ENCODE data around the gene CETP. TPM values are rescaled to one million over a fixed set of nuclear protein-coding genes. Genes with fewer than 3 reads are reported as not detected.
"Not testable (repeated sequence)": the region's sequence is repeated elsewhere in the genome, so short reads cannot be mapped to it uniquely, and the experiment has no call there.

Gene CETP
- total and polyA plus RNA-seq, 5 experiments from 2014 or later, result 0.20 to 0.27 (median 0.21) TPM; not detected in 2

DNA sequence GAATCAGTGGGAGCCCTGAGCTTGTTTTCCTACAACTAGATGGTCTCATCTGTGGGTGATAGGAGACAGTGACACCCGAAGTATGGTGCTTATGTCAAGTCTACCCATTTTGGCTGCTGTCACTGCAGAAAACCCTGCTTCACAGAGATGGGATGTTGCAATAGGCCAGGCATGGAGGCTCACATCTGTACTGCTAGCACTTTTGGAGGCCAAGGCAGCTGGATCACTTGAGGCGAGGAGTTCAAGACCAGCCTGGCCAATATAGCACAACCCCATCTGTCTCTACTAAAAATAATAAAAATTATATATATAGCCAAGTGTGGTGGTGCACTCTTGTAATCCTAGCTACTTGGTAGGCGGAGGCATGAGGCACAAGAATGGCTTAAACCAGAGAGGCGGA, 32.1 kb upstream of the CETP start:
- no peak for DNase-seq
- ATAC-seq, result no peak
- POLR2A ChIA-PET, result interaction anchor here (1.0 to 1.7 kb wide), 2 partner anchors 112 to 221 kb away, joined by 3 to 4 read pairs; no protein-coding TSS in a partner anchor

DNA sequence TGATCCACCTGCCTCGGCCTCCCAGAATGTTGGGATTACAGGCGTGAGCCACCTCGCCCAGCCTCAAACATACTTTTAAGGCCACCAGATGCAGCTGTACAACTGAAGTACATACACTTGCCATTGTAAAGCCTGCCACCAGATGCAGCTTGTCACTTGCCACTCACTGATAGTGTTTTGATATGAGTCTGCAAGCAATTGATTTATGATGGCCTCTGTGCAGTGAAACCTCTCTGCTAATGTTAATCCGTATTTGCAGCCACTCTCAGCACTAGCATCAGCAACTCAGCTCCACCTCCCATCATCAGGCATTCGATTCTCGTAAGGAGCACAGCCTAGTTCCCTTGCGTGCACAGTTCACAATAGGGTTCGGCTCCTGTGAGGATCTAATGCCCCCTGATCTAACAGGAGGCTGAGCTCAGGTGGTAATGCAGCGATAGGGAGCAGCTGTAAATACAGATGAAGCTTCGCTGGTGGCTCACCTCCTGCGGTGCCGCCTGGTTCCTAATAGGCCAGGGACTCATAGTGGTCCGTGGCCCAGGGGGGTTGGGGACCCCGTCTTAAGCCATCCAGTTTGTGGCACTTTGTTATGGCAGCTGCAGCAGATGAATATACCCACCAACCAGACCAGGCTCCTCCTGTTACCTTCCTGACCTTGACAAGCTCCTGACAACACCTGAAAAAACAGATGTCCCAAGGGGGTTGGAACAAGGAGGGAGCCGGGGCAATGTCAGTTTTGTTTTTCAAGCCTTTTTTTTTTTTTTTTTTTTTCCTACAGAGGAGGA, 31.1 kb upstream of the CETP start:
- Mint-ChIP-seq H3K36me3 (peaks cover 0 to 14% (median 4%) of the 10 kb centered on the region in 3 donors), H3K27me3 (no peaks in the 10 kb centered on the region), H3K27ac (peak overlapping the region; percentile 90 to 99 (median 97)), H3K4me3 (peak overlapping the region; percentile 58 to 99 (median 98)), H3K4me1 (peaks cover 19 to 44% (median 33%) of the 10 kb centered on the region in 4 donors), H3K9me3 (no peaks in the 10 kb centered on the region)
- DNase-seq (no peak), ATAC-seq (no peak)
- POLR2A ChIA-PET, result interaction anchor here (0.6 to 4.4 kb wide), 19 partner anchors 9 to 1319 kb away, joined by 3 to 35 read pairs (median 5); no protein-coding TSS in a partner anchor

More for the DNA sequence above, 32.1 kb upstream of the CETP start:
- no peaks in the 10 kb centered on the region for H3K9me3 Mint-ChIP-seq
- H3K36me3 Mint-ChIP-seq, result peaks cover 0 to 4% (median 0%) of the 10 kb centered on the region in 3 donors
- peak overlapping the region in 1 of 10 donors; percentile 14 for H3K27ac Mint-ChIP-seq
- H3K4me1 Mint-ChIP-seq, result peaks cover 12 to 37% (median 25%) of the 10 kb centered on the region in 4 donors
- H3K27me3 Mint-ChIP-seq, result no peaks in the 10 kb centered on the region
- H3K4me3 Mint-ChIP-seq, result no peak overlapping the region

DNA sequence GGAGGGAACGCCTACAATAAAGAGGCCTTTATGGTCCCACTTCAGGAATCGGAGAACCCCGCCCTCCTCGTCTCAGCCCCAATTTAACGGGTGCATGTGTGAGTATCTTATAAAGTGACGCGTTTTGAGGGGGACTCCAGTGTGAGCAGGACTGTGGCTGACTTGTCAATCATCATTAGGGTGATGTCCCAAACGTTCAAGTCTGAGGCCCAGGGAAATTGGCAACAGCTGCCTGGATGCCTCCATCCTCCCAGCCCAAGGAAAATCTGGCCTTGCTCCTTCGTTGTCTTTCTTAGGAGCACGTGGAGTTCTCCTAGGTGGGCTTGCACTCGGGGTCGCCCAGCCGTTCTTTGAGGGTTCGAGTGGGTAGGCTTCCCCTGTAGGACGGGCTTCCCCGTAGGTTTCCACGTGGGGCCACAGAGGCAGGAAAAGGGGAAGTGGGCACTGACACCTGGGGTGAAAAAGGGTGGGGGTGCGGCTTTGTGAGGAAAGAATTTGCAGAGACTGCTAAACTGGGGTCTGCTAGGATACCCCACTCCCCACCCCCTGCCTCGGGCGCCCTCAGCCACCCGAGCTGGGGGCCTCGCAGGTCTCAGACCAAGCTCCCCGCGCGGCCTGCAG, 30.4 kb upstream of the CETP start:
- peaks cover 0 to 21% (median 7%) of the 10 kb centered on the region in 3 donors for H3K36me3 Mint-ChIP-seq
- H3K4me1 Mint-ChIP-seq, result peaks cover 19 to 49% (median 37%) of the 10 kb centered on the region in 4 donors
- DNase-seq, result peak in 1 of 10 donors; percentile 26
- no peaks in the 10 kb centered on the region for H3K27me3 Mint-ChIP-seq
- H3K9me3 Mint-ChIP-seq, result no peaks in the 10 kb centered on the region
- peak in 1 of 2 donors; percentile 12 for ATAC-seq
- H3K27ac Mint-ChIP-seq, result peak overlapping the region; percentile 90 to 99 (median 97)
- POLR2A ChIA-PET, result interaction anchor here (0.6 to 4.4 kb wide), 35 partner anchors 10 to 516 kb away, joined by 3 to 35 read pairs (median 5); partner anchors contain the start of genes ARL2BP, CIAPIN1, COQ9 and MT2A
- peak overlapping the region; percentile 58 to 99 (median 98) for H3K4me3 Mint-ChIP-seq

DNA sequence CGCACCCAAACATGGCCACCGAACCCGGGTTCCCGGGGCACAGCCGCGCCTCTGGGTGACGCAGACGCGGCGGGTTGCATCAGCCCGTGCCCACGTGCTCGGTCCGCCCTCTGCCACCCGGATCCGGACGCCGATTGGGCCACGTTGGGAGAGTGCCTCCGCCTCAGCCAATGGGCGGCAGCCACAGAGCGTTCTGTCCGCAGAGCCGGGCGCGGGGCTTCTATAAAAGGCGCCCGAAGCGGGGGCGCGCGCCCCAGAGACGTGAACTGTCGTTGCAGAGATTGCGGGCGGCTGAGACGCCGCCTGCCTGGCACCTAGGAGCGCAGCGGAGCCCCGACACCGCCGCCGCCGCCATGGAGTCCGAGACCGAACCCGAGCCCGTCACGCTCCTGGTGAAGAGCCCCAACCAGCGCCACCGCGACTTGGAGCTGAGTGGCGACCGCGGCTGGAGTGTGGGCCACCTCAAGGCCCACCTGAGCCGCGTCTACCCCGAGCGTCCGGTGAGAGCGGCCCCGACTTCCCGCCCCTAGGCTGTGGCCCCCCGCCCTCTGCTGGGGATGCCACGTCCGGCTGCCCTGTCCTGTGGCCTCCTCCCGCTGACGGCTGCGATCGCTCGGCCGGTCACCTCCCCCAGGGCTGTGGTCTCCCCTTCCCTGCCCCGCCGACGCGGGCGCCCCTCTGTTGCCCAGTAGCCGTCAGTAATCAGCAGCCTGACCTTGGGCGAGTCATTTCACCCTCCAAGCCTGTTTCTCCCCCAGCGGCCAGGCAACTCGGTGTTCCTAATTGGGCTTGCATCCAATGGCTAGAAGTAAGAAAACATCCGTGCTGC, 29.6 kb upstream of the CETP start, which contains the start of gene HERPUD1:
Gene HERPUD1 (plus strand): TSS at position 251 of the 829 bp plus-strand sequence. CDS start 103 bp downstream, at position 354.
- no peaks in the 10 kb centered on the region for H3K27me3 Mint-ChIP-seq
- H3K36me3 Mint-ChIP-seq, result peaks cover 0 to 28% (median 11%) of the 10 kb centered on the region in 3 donors
- peaks cover 21 to 56% (median 43%) of the 10 kb centered on the region in 4 donors for H3K4me1 Mint-ChIP-seq
- no peaks in the 10 kb centered on the region for H3K9me3 Mint-ChIP-seq
- DNase-seq (peak; percentile 95 to 99 (median 99)), ATAC-seq (peak; percentile 93 to 96)
- POLR2A ChIA-PET, result interaction anchor here (0.6 to 4.4 kb wide), 37 partner anchors 9 to 515 kb away, joined by 3 to 35 read pairs (median 5); partner anchors contain the start of genes ARL2BP, CIAPIN1, COQ9 and MT2A
- peak within 1 kb of the TSS; percentile 94 to 99 (median 98) for H3K4me3 Mint-ChIP-seq
- peak within 1 kb of the TSS; percentile 90 to 99 (median 97) for H3K27ac Mint-ChIP-seq

DNA sequence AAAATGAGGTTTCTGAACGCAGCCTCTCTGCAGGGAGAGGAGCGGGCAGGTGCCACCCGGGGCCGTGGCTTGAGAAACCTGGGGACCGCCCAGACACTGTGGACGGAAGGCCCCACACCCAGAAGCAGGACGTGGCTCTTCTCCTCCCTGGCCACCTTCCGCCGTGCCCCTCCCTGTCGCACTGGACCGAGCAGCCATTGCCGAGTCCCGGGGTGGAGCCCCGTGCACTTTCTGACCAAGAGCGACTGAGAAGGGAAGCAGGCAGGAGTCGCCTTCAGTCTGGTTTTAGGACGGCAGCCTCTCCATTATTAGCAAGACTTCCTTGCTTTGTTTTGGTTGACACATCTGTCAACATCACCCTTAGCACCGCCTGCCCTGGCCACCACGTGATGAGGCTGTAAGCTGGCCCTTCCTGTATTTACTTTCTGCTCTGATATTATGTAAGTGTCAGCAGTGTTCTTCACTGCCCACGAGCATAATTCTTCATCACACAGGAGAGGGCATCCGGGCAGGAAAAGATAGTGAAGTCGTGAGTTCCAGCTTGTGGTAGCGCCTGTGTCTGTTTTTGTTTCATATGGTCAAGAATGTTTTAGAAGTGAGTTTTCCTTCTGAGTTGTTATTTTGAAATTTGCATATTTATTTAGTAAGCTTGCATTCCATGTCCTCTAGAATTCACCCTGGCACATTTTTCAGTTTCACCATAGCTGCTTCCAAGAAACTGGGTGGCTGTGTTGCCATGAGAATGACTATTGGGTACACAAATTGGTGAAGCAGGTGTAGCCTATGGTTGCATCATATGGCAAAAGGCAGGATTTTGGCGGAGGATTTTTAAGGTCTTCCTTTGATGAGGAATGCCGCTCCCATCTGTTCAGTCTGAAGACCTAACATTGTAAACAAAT, 28.8 kb upstream of the CETP start:
- H3K27ac Mint-ChIP-seq, result peak overlapping the region; percentile 90 to 99 (median 97)
- peaks cover 24 to 64% (median 49%) of the 10 kb centered on the region in 4 donors for H3K4me1 Mint-ChIP-seq
- peaks cover 0 to 37% (median 14%) of the 10 kb centered on the region in 3 donors for H3K36me3 Mint-ChIP-seq
- peak overlapping the region; percentile 94 to 99 (median 98) for H3K4me3 Mint-ChIP-seq
- H3K27me3 Mint-ChIP-seq, result no peaks in the 10 kb centered on the region
- H3K9me3 Mint-ChIP-seq, result no peaks in the 10 kb centered on the region
- ATAC-seq (peak in 1 of 2 donors; percentile 3), DNase-seq (peak in 6 of 10 donors; percentile 17 to 40 (median 30))
- POLR2A ChIA-PET, result interaction anchor here (0.6 to 4.4 kb wide), 30 partner anchors 9 to 415 kb away, joined by 3 to 35 read pairs (median 5); partner anchors contain the start of genes MT2A and NLRC5

DNA sequence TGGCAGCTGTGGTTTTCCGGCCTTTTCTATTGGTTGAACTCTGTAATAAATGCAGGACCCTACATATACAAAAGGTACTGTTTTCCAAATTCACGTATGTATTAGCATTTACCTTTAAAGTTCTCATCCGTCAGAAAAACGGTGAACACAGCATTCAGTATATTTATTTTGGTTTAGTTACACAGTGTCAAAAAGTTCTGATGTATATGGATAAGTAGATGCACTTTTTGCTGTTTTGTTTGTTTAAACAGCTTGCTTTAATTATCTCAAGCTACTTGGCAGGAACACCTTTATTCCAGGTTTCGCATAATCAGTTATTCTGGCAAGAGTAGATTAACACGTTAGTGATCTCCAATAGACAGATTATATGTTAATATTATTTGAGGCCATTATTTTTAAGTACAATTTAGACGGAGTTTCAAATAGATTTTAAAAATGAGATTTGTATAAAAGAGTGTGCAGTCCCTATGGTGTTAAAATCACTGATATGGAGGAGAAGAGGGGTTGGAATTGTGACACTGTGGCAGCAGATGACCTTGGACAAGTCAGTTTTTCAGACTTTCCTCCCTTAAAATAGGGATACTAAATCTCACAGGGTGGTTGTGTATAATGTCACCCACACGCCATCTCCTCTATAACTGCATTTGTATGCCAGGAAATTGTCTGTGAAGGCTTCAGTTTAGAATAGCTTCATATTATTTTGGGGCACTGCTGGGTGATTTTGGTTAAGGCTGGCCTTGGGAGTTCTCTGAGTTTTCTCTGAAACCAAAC, 27.7 kb upstream of the CETP start:
- H3K4me3 Mint-ChIP-seq, result peak overlapping the region; percentile 94 to 99 (median 98)
- peaks cover 29 to 70% (median 58%) of the 10 kb centered on the region in 4 donors for H3K4me1 Mint-ChIP-seq
- POLR2A ChIA-PET, result interaction anchor here (0.6 to 4.4 kb wide), 14 partner anchors 10 to 416 kb away, joined by 3 to 35 read pairs (median 3); partner anchors contain the start of gene NLRC5
- H3K27me3 Mint-ChIP-seq, result no peaks in the 10 kb centered on the region
- no peaks in the 10 kb centered on the region for H3K9me3 Mint-ChIP-seq
- H3K27ac Mint-ChIP-seq, result peak overlapping the region; percentile 18 to 99 (median 93)
- peaks cover 0 to 47% (median 19%) of the 10 kb centered on the region in 3 donors for H3K36me3 Mint-ChIP-seq
- ATAC-seq, result no peak
- no peak for DNase-seq

DNA sequence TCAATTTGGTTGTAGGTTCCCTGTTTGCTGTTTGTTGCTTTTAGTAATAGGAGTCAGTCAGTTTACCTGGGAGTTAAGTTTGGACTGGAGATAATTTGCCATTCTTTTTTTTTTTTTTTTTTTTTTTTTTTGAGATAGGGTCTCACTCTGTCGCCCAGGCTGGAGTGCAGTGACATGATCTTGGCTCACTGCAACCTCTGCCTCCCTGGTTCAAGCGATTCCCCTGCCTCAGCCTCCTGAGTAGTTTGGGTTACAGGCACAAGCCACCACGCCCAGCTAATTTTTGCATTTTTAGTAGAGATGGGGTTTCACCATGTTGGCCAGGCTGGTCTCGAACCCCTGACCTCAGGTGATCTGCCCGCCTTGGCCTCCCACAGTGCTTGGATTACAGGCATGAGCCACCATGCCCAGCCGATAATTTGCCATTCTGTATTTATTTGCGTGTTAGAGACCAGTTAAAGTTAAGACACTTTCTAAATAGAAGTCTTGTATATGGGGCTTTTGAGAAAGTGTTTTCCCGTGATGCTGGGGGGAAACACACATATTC, 27.1 kb upstream of the CETP start:
- peaks cover 34 to 77% (median 64%) of the 10 kb centered on the region in 4 donors for H3K4me1 Mint-ChIP-seq
- H3K9me3 Mint-ChIP-seq, DNase-seq, ATAC-seq, H3K27me3 Mint-ChIP-seq: not testable (repeated sequence)
- peaks cover 0 to 54% (median 25%) of the 10 kb centered on the region in 3 donors for H3K36me3 Mint-ChIP-seq
- POLR2A ChIA-PET, result interaction anchor here (0.6 to 4.4 kb wide), 10 partner anchors 16 to 244 kb away, joined by 3 to 35 read pairs (median 4); partner anchors contain the start of gene NLRC5
- peak overlapping the region; percentile 94 to 99 (median 98) for H3K4me3 Mint-ChIP-seq
- H3K27ac Mint-ChIP-seq, result peak overlapping the region; percentile 71 to 99 (median 90)

DNA sequence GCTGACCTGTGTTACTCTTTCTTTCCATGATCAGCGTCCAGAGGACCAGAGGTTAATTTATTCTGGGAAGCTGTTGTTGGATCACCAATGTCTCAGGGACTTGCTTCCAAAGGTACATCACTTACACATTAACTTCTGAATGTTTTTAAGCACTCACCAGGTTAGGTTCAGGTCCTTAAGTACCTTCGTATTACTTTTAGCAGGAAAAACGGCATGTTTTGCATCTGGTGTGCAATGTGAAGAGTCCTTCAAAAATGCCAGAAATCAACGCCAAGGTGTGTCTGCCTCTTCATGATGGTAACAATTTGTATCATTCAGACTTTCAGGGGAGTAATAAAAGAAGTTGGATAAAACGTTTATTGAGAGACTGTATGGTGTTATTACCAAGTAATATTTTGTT, 26.5 kb upstream of the CETP start:
- POLR2A ChIA-PET, result interaction anchor here (0.6 to 4.4 kb wide), 6 partner anchors 17 to 312 kb away, joined by 3 to 35 read pairs (median 3); partner anchors contain the start of gene NLRC5
- Mint-ChIP-seq H3K9me3 (no peaks in the 10 kb centered on the region), H3K27ac (peak overlapping the region; percentile 68 to 96 (median 88))

DNA sequence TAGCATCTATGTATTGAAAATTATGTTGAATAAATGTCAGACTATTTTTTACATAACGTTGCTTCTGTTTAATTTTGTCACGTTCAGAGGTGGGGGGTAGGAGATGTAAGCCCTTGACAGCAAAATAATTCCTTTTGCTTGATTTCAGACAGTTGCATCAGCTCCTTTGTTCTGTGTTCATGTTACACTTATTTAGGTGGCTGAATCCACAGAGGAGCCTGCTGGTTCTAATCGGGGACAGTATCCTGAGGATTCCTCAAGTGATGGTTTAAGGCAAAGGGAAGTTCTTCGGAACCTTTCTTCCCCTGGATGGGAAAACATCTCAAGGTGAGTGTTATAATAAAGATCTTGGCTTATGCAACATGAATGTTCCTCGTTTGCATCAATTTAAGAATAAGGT, 25.3 kb upstream of the CETP start:
- Mint-ChIP-seq H3K9me3 (no peaks in the 10 kb centered on the region), H3K27ac (peak overlapping the region in 7 of 10 donors; percentile 44 to 90 (median 65)), H3K4me1 (peaks cover 38 to 79% (median 71%) of the 10 kb centered on the region in 4 donors), H3K4me3 (peak overlapping the region in 2 of 10 donors; percentile 23 to 40), H3K27me3 (no peaks in the 10 kb centered on the region), H3K36me3 (peaks cover 0 to 68% (median 31%) of the 10 kb centered on the region in 3 donors)
- DNase-seq (no peak), ATAC-seq (no peak)
- POLR2A ChIA-PET, result interaction anchor here (1.7 kb wide), 1 partner anchor 19 kb away, joined by 3 read pairs; no protein-coding TSS in a partner anchor

More for the DNA sequence above, 26.5 kb upstream of the CETP start:
- Mint-ChIP-seq H3K4me1 (peaks cover 37 to 82% (median 69%) of the 10 kb centered on the region in 4 donors), H3K36me3 (peaks cover 0 to 59% (median 29%) of the 10 kb centered on the region in 3 donors), H3K4me3 (peak overlapping the region; percentile 39 to 99 (median 75)), H3K27me3 (no peaks in the 10 kb centered on the region)
- DNase-seq (no peak), ATAC-seq (no peak)

Data from naive thymus-derived CD8-positive, alpha-beta T cell (primary cell).